HUDEP-2 (cell line): Measurements from ENCODE around the gene OMA1.

Experiments
- DNase-seq, 76 experiments: peaks; one replicate each; lab custom pipeline; 2025; ENCODE audit not compliant: unreplicated experiment in 76 of 76; lab: John Stamatoyannopoulos, UW

OMA1 gene

DNA sequence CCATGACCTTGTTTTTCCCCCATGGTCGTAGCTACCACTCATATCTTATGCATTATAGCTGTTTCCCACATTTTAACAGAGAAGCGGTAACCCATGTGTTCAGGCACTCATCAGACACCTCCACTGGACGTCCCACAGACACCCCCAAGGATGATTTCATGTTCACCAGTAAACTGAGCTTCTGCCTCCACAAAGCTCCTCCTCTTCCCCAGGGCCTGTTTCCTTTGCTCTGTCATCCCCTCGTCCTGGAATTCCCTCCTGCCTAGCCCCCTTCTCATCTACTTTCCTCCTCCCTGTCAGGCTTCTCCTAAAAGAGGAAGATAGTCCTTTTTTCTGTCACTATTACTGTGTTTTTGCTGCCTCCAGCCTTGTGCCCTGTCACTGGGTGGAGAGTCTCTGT lies 111.2 kb downstream of the OMA1 start:
- DNase-seq = no peak

DNA sequence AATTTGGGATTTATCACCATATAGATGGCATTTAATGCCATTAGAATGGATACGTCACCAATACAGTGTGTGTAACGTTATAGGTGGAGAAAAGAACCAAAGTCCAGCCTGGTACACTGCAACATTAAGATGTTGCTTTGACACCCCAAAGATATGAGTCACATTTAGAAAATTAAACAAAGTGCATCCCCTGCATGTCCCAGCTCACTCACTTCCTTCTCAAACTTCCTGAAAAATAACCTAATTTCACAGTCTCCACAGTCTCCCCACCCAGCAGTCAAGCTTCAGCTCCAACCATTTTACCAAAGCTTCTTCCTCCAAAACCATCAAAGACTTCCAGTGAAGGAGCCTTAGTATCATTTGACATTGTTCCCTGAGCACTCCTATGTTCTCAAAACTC lies 111.9 kb downstream of the OMA1 start:
- DNase-seq = no peak

DNA sequence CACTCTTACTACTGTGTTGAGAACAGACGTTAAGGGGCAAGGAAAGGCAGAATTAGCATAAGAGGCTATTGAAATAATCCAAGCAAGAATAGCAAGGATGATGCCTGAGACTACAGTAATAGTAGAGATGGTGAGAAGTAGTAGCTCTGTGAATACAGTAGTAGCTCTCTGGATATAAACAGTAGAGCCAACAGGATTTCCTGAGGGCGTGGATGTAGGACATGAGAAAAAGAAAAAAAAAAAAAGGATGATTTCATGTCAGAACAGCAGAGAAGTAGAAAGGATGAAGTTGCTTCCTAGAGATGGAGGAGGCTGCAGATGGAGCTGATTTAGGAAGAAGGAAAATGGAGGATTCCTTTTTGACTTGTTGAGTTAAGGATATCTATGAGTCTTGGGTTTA lies 112.3 kb downstream of the OMA1 start:
- DNase-seq = no peak

DNA sequence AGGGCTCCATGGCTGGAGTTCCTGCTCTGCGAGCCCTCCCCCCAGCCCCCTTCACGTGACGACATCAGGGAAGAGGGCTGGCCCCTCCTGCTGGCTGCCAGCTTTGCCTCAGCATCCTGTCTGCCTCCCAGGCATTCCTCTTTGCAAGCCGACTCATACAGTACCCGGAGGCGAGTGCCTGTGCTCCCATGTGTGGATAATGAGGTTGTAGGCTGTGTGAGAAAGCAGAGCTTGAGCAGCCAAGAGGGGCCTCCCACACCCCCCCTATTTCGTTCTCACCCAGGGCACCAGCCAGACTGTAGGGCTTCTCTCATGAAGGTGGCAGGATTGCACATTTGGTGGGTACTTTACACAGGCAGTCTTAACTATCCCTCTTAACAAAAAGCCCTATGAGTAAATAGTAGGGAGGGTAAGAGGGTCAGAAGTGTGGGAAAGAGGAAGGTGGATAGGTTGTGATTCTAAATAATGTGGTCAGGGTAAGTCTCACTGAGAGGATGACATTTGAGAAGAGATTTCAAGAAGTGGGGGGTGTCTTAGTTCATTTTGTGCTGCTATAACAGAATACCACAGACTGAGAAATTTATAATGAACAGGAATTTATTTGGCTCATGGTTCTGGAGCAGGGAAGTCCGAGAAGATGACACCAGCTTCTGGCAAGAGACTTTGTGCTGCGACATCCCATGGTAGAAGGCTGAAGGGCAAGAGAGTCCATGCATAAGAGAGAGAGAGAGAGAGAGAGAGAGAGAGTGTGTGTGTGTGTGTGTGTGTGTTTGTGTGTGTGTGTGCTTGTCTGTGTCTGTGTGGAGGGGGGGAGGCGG lies 113.5 kb downstream of the OMA1 start:
- DNase-seq = no peak

DNA sequence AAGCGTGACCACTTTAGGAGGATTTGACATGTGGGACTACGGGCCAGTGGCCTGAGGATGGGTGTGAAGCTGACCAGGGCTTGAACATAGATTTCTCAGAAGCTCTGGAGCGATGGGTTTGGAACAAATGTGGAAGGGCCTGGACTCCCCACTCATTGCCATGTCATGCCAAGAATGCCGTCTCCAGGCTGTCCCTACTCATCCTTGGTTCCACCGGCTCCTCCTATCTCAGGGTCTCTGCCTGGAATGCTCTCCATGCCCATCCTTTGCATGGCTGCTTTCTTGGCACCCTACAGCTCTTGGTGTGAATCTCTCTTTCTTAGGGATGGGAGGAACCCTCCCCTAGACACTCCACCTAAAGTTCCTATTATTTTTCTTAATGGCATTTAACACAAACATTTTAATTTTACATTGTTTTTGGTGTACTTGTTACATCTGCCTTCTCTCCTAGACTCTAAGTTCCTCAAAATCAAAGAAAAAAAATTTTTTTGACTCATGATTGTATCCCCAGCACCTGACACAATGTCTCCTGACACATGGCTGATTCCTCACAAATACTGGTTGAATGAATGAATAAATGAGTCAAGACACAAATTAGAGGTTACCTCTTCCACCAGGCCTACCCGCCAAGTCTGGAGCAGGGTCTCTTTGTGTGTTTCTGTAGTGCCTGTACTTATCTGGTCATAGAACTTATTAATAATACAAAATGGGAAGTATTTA lies 114.5 kb downstream of the OMA1 start:
- DNase-seq = no peak
